Measurements from ENCODE around the gene FAM241A.

The FAM241A gene

GRCh38 chr4:112114452-112114851 lies 30.8 kb upstream of the FAM241A start:
- Histone ChIP-seq H3K36me3 (ENCODE audit: control insufficient read depth, low read depth, low read length) (no peaks in the 10 kb centered on the region), H3K27ac (ENCODE audit: low read length) (no peak overlapping the region), H3K4me1 (ENCODE audit: control insufficient read depth, low read depth, low read length) (no peaks in the 10 kb centered on the region), H3K4me3 (ENCODE audit: low read length) (no peak overlapping the region), H3K27me3 (ENCODE audit: control insufficient read depth, insufficient read depth, low read length) (no peaks in the 10 kb centered on the region), H3K9me3 (ENCODE audit: control insufficient read depth, low read depth, low read length) (no peaks in the 10 kb centered on the region), H3K9ac (ENCODE audit: low read length) (no peak overlapping the region)

DNA sequence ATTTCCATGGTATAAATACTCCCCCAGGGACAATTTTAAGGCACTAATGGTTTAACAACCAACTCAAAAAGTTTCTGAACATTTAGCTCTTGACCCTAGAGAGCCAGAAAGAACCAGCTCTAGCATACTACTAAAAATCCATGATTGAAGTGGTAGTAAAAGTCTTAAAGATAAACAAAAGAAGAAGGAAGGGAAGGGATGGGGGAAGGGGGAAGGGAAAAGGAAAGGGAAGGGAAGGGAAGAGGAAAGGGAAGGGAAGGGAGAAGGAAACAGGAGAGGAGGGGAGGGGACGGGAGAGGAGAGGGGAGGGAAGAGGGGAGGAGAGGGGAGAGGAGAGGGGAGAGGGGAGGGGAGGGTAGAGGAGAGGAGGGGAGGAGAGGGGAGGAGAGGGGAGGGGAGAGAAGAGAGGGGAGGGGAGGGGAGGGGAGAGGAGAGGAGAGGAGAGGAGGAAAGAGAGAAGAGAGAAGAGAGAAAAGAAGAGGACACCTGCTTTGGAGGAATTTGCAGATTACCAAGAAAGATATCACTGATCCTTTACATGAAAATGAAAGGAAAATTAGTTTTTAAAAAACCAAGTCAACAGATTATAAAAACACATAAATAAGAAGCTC lies 26.4 kb upstream of the FAM241A start:
- no peaks in the 10 kb centered on the region for H3K27me3 ChIP-seq (ENCODE audit: control insufficient read depth, insufficient read depth, low read length)
- H3K36me3 ChIP-seq (ENCODE audit: control insufficient read depth, low read depth, low read length) = no peaks in the 10 kb centered on the region
- no peaks in the 10 kb centered on the region for H3K9me3 ChIP-seq (ENCODE audit: control insufficient read depth, low read depth, low read length)
- no peak overlapping the region for H3K27ac ChIP-seq (ENCODE audit: low read length)
- no peaks in the 10 kb centered on the region for H3K4me1 ChIP-seq (ENCODE audit: control insufficient read depth, low read depth, low read length)
- no peak overlapping the region for H3K9ac ChIP-seq (ENCODE audit: low read length)
- H3K4me3 ChIP-seq (ENCODE audit: low read length) = no peak overlapping the region

DNA sequence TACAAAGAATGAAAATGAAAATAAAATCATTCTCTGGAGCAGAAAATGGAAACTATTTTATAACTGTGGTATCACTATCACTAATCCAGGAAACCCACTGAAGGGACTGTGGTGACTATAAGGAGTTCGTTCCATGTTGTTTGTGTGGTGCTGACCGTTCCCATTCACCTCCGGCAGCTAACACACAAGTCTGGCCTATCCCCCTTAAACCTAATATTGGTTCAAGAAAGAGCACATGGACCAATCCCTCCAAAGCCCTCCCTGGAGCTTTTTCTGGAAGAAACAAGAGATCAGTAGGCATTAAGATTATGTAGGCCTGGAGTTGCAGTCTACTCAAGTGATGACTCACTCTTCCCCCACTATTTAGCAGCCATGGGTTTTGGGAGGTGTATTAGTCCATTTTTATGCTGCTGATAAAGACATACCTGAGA lies 25.9 kb upstream of the FAM241A start:
- Histone ChIP-seq H3K27me3 (ENCODE audit: control insufficient read depth, insufficient read depth, low read length) (no peaks in the 10 kb centered on the region), H3K9me3 (ENCODE audit: control insufficient read depth, low read depth, low read length) (no peaks in the 10 kb centered on the region), H3K4me1 (ENCODE audit: control insufficient read depth, low read depth, low read length) (no peaks in the 10 kb centered on the region), H3K27ac (ENCODE audit: low read length) (no peak overlapping the region), H3K4me3 (ENCODE audit: low read length) (no peak overlapping the region), H3K9ac (ENCODE audit: low read length) (no peak overlapping the region), H3K36me3 (ENCODE audit: control insufficient read depth, low read depth, low read length) (no peaks in the 10 kb centered on the region)

DNA sequence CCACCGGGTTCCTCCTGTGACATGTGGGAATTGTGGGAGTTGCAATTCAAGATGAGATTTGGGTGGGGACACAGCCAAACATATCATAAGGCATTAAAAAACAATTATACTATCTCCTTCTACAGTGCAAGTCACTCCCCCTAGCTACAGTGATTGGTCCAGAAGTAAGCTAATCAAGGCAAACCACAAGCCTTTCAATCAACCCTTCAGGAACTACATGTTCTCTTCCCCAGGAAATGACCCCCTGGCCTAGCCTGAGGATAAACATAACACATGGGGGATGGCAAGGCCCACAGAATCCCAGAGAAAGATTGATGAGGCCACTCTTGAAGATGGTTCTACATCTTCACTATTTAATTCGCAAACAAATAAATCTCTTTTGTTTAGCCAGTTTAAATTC lies 25.2 kb upstream of the FAM241A start:
- Histone ChIP-seq H3K36me3 (ENCODE audit: control insufficient read depth, low read depth, low read length) (no peaks in the 10 kb centered on the region), H3K4me1 (ENCODE audit: control insufficient read depth, low read depth, low read length) (no peaks in the 10 kb centered on the region), H3K27ac (ENCODE audit: low read length) (no peak overlapping the region), H3K27me3 (ENCODE audit: control insufficient read depth, insufficient read depth, low read length) (no peaks in the 10 kb centered on the region), H3K9ac (ENCODE audit: low read length) (no peak overlapping the region), H3K4me3 (ENCODE audit: low read length) (no peak overlapping the region), H3K9me3 (ENCODE audit: control insufficient read depth, low read depth, low read length) (no peaks in the 10 kb centered on the region)

DNA sequence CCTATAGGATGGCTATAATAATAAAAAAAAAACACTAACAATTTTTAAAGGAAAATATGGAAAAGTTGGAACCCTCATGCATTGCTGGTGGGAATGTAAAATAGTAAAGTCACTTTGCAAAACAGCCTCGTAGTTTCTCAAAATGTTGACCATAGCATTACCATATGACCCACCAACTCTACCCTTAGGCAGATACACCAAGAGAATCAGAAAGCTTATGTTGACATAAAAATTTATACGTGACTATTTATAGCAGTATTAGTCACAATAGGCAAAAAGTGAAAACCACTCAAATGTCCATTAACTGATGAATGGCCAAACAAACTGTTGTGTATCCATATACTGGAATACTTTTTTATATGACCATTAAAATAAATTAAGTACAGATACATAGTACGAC lies 19.8 kb upstream of the FAM241A start:
- no peaks in the 10 kb centered on the region for H3K9me3 ChIP-seq (ENCODE audit: control insufficient read depth, low read depth, low read length)
- H3K9ac ChIP-seq (ENCODE audit: low read length) = no peak overlapping the region
- peaks cover 35% of the 10 kb centered on the region for H3K4me1 ChIP-seq (ENCODE audit: control insufficient read depth, low read depth, low read length)
- no peak overlapping the region for H3K4me3 ChIP-seq (ENCODE audit: low read length)
- no peak overlapping the region for H3K27ac ChIP-seq (ENCODE audit: low read length)
- H3K27me3 ChIP-seq (ENCODE audit: control insufficient read depth, insufficient read depth, low read length) = no peaks in the 10 kb centered on the region
- H3K36me3 ChIP-seq (ENCODE audit: control insufficient read depth, low read depth, low read length) = no peaks in the 10 kb centered on the region

DNA sequence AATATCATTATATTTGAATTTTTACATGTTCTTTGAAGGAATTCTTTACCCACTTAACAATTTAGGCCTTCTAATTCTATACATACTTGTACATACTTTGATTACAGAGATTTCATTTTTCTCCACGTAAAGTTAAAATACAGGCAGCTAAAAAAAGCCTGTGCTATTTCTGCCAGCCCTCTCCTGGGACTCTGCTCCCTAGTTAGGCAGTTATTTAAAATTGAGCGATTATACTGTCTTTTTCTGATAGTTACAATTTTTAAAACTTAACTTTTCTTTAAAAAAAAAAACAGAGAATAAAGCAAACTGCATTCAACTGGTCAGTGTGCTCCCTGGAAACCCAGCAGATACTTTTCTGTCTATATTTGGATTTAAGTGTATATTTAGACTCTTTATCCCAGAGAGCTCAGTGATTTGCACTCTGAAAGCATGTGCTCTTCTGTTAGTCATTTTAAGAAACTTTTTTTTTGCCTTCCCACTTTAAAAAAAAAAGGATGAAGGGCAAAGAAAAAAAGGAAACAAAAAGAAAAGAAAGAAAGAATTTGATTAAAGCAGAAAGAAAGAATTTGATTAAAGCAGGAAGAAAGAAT lies 18.1 kb upstream of the FAM241A start:
- no peaks in the 10 kb centered on the region for H3K9me3 ChIP-seq (ENCODE audit: control insufficient read depth, low read depth, low read length)
- no peaks in the 10 kb centered on the region for H3K36me3 ChIP-seq (ENCODE audit: control insufficient read depth, low read depth, low read length)
- H3K4me1 ChIP-seq (ENCODE audit: control insufficient read depth, low read depth, low read length) = peaks cover 45% of the 10 kb centered on the region
- H3K9ac ChIP-seq (ENCODE audit: low read length) = no peak overlapping the region
- no peaks in the 10 kb centered on the region for H3K27me3 ChIP-seq (ENCODE audit: control insufficient read depth, insufficient read depth, low read length)
- no peak overlapping the region for H3K4me3 ChIP-seq (ENCODE audit: low read length)
- H3K27ac ChIP-seq (ENCODE audit: low read length) = no peak overlapping the region

DNA sequence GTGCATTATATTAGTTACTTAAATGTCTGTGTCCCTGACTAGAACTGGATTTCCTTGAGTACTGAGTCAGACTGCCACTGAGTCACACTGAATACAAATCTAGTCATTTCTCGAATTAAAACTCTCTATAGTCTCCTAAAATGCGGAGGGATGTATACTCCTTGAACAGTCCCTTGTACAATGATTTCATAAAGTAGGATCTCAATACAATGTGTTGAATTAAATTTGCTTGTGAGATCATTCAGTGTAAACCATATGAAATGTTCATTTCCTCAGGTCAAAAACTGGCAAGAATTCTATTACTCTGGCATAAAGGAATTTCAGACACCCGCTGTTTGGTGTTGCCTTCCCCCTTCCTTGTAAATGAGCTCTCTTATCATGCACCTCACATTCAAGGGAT lies 17.5 kb upstream of the FAM241A start:
- H3K27ac ChIP-seq (ENCODE audit: low read length) = no peak overlapping the region
- no peaks in the 10 kb centered on the region for H3K36me3 ChIP-seq (ENCODE audit: control insufficient read depth, low read depth, low read length)
- H3K4me1 ChIP-seq (ENCODE audit: control insufficient read depth, low read depth, low read length) = peaks cover 45% of the 10 kb centered on the region
- no peak overlapping the region for H3K9ac ChIP-seq (ENCODE audit: low read length)
- no peaks in the 10 kb centered on the region for H3K9me3 ChIP-seq (ENCODE audit: control insufficient read depth, low read depth, low read length)
- no peaks in the 10 kb centered on the region for H3K27me3 ChIP-seq (ENCODE audit: control insufficient read depth, insufficient read depth, low read length)
- H3K4me3 ChIP-seq (ENCODE audit: low read length) = no peak overlapping the region

GRCh38 chr4:112128452-112128851 lies 16.8 kb upstream of the FAM241A start:
- no peaks in the 10 kb centered on the region for H3K9me3 ChIP-seq (ENCODE audit: control insufficient read depth, low read depth, low read length)
- H3K4me1 ChIP-seq (ENCODE audit: control insufficient read depth, low read depth, low read length) = peaks cover 45% of the 10 kb centered on the region
- no peak overlapping the region for H3K27ac ChIP-seq (ENCODE audit: low read length)
- no peak overlapping the region for H3K9ac ChIP-seq (ENCODE audit: low read length)
- no peaks in the 10 kb centered on the region for H3K36me3 ChIP-seq (ENCODE audit: control insufficient read depth, low read depth, low read length)
- no peak overlapping the region for H3K4me3 ChIP-seq (ENCODE audit: low read length)
- no peaks in the 10 kb centered on the region for H3K27me3 ChIP-seq (ENCODE audit: control insufficient read depth, insufficient read depth, low read length)

GRCh38 chr4:112130906-112131305 lies 14.3 kb upstream of the FAM241A start:
- Histone ChIP-seq H3K9me3 (ENCODE audit: control insufficient read depth, low read depth, low read length) (no peaks in the 10 kb centered on the region), H3K27ac (ENCODE audit: low read length) (no peak overlapping the region), H3K36me3 (ENCODE audit: control insufficient read depth, low read depth, low read length) (no peaks in the 10 kb centered on the region), H3K9ac (ENCODE audit: low read length) (no peak overlapping the region), H3K27me3 (ENCODE audit: control insufficient read depth, insufficient read depth, low read length) (no peaks in the 10 kb centered on the region), H3K4me3 (ENCODE audit: low read length) (peak overlapping the region; percentile 6), H3K4me1 (ENCODE audit: control insufficient read depth, low read depth, low read length) (peaks cover 45% of the 10 kb centered on the region)

DNA sequence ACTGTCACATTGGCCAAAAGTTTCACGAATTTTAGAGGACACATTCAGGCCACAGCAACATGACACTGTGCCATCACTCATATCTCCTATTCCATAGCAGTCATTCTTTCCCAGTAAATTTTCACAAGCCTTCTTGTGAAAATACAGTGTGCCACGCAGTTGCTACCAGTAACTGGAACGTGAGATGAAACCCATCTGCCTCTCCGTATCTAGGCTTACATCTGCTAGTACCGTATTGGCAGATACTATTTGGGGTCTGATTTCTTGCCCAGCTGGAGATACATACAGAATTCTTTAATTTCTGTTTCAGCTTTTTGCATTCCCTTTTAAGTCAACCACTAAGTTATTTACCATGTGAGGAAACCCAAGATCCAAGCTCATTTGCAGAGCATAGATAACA lies 8.7 kb upstream of the FAM241A start:
- Histone ChIP-seq H3K4me1 (ENCODE audit: control insufficient read depth, low read depth, low read length) (no peaks in the 10 kb centered on the region), H3K4me3 (ENCODE audit: low read length) (no peak overlapping the region), H3K36me3 (ENCODE audit: control insufficient read depth, low read depth, low read length) (no peaks in the 10 kb centered on the region), H3K27me3 (ENCODE audit: control insufficient read depth, insufficient read depth, low read length) (no peaks in the 10 kb centered on the region), H3K9me3 (ENCODE audit: control insufficient read depth, low read depth, low read length) (no peaks in the 10 kb centered on the region), H3K27ac (ENCODE audit: low read length) (no peak overlapping the region), H3K9ac (ENCODE audit: low read length) (no peak overlapping the region)

DNA sequence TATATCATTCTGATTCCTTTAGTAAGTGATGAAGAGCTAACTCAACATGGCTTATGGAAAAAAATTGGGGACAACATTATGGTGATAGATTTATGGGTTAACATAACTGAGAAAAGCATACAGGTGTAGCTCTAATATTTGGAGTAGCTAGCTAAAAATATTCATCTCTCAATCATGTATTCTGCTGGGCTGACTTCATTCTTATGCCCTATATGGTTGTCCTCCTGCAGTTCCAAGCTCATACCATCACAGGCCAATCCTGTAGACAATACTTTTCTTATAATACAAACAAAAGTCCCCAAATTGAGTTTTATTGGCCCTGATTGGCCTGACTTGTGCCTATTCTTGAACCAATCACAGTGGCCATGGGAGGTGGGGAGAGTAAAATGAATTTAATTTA lies 6.7 kb upstream of the FAM241A start:
- no peaks in the 10 kb centered on the region for H3K9me3 ChIP-seq (ENCODE audit: control insufficient read depth, low read depth, low read length)
- H3K4me1 ChIP-seq (ENCODE audit: control insufficient read depth, low read depth, low read length) = no peaks in the 10 kb centered on the region
- H3K4me3 ChIP-seq (ENCODE audit: low read length) = no peak overlapping the region
- H3K36me3 ChIP-seq (ENCODE audit: control insufficient read depth, low read depth, low read length) = no peaks in the 10 kb centered on the region
- no peak overlapping the region for H3K27ac ChIP-seq (ENCODE audit: low read length)
- no peak overlapping the region for H3K9ac ChIP-seq (ENCODE audit: low read length)
- no peaks in the 10 kb centered on the region for H3K27me3 ChIP-seq (ENCODE audit: control insufficient read depth, insufficient read depth, low read length)

- no peaks in the 10 kb centered on the region for H3K36me3 ChIP-seq (ENCODE audit: control insufficient read depth, low read depth, low read length)
- H3K4me1 ChIP-seq (ENCODE audit: control insufficient read depth, low read depth, low read length) = no peaks in the 10 kb centered on the region
- no peaks in the 10 kb centered on the region for H3K9me3 ChIP-seq (ENCODE audit: control insufficient read depth, low read depth, low read length)
- H3K27ac ChIP-seq (ENCODE audit: low read length) = no peak overlapping the region
- H3K27me3 ChIP-seq (ENCODE audit: control insufficient read depth, insufficient read depth, low read length) = no peaks in the 10 kb centered on the region
- H3K9ac ChIP-seq (ENCODE audit: low read length) = no peak overlapping the region
- no peak overlapping the region for H3K4me3 ChIP-seq (ENCODE audit: low read length)
Measured at GRCh38 chr4:112140536-112140935, 4.7 kb upstream of the FAM241A start.

Data from iPS-18a (cell line).